Skeletal muscle tissue (tissue), 4 donors: ENCODE results near the gene MYO1A. TPM values are rescaled to one million over a fixed set of nuclear protein-coding genes. Genes with fewer than 3 reads are reported as not detected.
"Not testable (repeated sequence)": the region's sequence is repeated elsewhere in the genome, so short reads cannot be mapped to it uniquely, and the experiment has no call there.

Source experiments
- H3K27ac ChIP-seq: one replicate; pipeline ENCODE4 v1.7.0; 2013; ENCODE audit warnings: mild to moderate bottlenecking, low read depth, low read length, inconsistent platforms
- H3K27me3 ChIP-seq, 3 donors: one replicate each; pipeline ENCODE4 v1.7.0; 2013; ENCODE audit warnings: low read length in 3 of 3; ENCODE audit not compliant: control insufficient read depth in 3 of 3, insufficient read depth in 3 of 3
- H3K36me3 ChIP-seq, 3 donors: one replicate each; pipeline ENCODE4 v1.7.0; 2013; ENCODE audit warnings: low read length in 3 of 3; ENCODE audit not compliant: control insufficient read depth in 3 of 3, insufficient read depth in 3 of 3
- H3K4me1 ChIP-seq, 3 donors: one replicate each; pipeline ENCODE4 v1.7.0; 2013; ENCODE audit warnings: low read length in 3 of 3, mild to moderate bottlenecking in 3 of 3; ENCODE audit not compliant: control insufficient read depth in 3 of 3, insufficient read depth in 3 of 3
- H3K4me3 ChIP-seq, 3 donors: one replicate each; pipeline ENCODE4 v1.7.0; 2013; ENCODE audit warnings: low read length in 3 of 3
- H3K9ac ChIP-seq, 3 donors: one replicate each; pipeline ENCODE4 v1.7.0; 2013; ENCODE audit warnings: low read length in 3 of 3, mild to moderate bottlenecking in 3 of 3, moderate library complexity in 2 of 3, low read depth in 1 of 3
- H3K9me3 ChIP-seq, 3 donors: one replicate each; pipeline ENCODE4 v1.7.0; 2013; ENCODE audit warnings: low read length in 3 of 3; ENCODE audit not compliant: control insufficient read depth in 3 of 3
- total RNA-seq: library from RNA; depleted of rRNA; stranded (reverse); fragments of >200 nt; gene quantifications from one replicate; pipeline ENCODE4 v1.2.3, GENCODE V29; 2014
- donor health status: Osteomylitis.

The MYO1A gene
- total RNA-seq, 1 donor from 2014 or later: not detected

DNA sequence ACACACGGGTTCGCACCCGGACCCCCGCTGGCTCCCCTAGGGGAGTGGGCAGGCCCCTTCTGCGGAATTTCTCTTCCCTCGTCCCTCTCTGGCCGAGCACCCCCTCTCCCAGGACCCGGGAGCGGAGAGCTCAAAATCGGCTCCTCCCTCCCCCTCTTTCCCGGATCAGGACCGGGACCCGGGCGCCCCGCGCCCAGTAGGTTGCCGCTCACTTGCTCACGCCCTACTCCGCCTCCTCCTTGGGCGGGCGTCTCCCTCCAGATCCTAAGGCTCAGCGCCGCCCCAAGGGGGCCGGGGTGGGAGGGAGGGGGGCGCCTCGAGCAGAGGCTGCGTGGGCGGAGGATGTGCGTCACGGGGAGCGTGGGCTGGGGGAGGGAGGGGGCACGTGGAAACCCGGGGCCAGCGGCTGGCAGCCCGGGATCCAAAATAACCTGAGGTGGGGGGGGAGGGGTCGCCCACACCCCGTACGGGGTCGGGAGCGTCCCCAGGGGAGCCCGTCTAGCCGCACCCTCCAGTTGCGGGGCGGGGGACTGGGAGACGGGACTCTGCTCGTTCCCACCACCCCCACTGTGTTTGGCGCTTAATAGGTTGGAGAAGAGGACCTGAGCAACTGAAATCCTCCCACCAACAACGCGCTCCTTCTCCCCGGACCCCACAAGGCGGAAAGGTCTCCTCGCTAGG lies 37.2 kb upstream of the MYO1A start:
- Histone ChIP-seq H3K27ac (peak overlapping the region; percentile 97), H3K9ac (peak overlapping the region; percentile 86 to 92 (median 90)), H3K4me1 (peaks cover 27 to 37% (median 36%) of the 10 kb centered on the region in 3 donors), H3K9me3 (no peaks in the 10 kb centered on the region), H3K36me3 (peaks cover 4 to 10% (median 10%) of the 10 kb centered on the region in 3 donors), H3K4me3 (peak overlapping the region; percentile 81 to 86 (median 85)), H3K27me3 (no peaks in the 10 kb centered on the region)

DNA sequence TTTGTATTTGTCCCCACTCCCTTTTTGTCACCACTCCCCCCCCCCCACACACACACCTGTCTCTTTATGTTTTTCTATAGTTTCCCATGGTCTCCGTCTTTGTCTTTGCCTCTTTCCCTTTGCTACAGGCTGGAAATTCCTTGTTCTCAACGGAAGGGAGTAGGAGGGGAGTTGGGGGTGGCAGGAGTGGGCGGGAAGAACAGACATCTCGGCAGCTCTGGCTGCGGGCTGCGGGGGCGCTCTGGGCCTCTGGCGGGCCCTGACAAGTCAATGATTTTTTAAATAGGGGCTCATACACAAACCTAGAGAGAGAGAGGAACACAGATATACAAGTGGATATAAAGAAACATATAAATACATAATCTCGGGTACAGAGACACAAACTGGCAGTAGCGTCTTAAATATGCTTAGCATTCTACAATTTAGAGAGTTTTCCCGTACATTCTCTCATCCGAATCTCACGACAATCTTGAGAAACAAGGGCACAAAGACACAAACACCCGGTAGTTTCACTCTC lies 36.6 kb upstream of the MYO1A start:
- Histone ChIP-seq H3K36me3 (peaks cover under 1 to 6% (median 4%) of the 10 kb centered on the region in 3 donors), H3K4me1 (peaks cover 27 to 34% (median 32%) of the 10 kb centered on the region in 3 donors), H3K4me3 (peak overlapping the region; percentile 81 to 86 (median 85)), H3K9me3 (no peaks in the 10 kb centered on the region), H3K9ac (peak overlapping the region; percentile 86 to 92 (median 90)), H3K27me3 (no peaks in the 10 kb centered on the region), H3K27ac (peak overlapping the region; percentile 97)

DNA sequence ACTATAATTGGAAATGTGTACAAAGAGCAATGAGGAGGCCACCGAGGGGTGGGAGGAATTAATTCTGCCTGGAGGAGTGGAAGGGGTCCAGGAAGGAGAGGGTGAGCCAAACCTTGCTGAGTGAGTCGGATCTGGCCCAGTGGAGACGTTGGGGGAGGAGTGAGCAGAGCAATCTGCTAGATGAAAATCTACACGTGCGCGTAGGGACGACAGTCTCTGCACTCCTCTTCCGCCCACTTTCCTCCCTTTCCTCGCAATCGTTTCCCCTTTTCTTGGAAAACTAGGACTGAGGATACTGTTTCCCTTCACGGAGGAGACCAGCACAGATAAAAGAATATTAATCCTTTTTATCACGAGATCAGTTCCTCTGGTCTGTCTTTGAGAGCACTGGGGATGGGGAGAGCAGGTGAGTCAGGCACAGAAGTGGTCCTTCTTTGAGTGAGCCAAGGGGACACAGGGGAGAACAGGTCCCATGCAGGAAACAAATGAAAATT lies 36.1 kb upstream of the MYO1A start:
- Histone ChIP-seq H3K9me3 (no peaks in the 10 kb centered on the region), H3K27ac (peak overlapping the region; percentile 97), H3K4me1 (peaks cover 23 to 30% (median 28%) of the 10 kb centered on the region in 3 donors), H3K4me3 (peak overlapping the region; percentile 24 to 85 (median 32)), H3K36me3 (peaks cover 0 to 2% (median under 1%) of the 10 kb centered on the region in 3 donors), H3K9ac (peak overlapping the region; percentile 40 to 92 (median 90)), H3K27me3 (no peaks in the 10 kb centered on the region)

DNA sequence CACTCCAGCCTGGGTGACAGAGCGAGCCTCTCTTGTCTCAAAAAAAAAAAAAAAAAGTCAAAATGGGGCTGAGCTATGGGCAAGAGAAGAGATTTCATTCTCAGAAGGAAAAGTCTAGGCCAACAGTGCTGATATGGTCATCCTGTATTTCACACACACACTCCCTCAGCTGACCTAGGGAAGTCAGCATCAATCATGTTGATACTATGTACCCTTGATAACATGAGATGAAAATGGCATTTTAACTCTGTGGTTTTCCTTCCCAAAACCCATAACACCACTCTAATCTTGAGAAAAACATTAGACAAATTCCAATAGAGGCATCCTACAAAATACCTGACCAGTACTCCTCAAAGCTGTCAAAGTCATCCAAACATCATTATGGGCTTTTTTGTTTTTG lies 30.9 kb upstream of the MYO1A start:
- Histone ChIP-seq H3K27me3 (no peaks in the 10 kb centered on the region), H3K36me3 (no peaks in the 10 kb centered on the region), H3K4me1 (peaks cover 7 to 14% (median 14%) of the 10 kb centered on the region in 3 donors), H3K9me3 (no peaks in the 10 kb centered on the region), H3K4me3 (no peak overlapping the region), H3K27ac (no peak overlapping the region), H3K9ac (no peak overlapping the region)

DNA sequence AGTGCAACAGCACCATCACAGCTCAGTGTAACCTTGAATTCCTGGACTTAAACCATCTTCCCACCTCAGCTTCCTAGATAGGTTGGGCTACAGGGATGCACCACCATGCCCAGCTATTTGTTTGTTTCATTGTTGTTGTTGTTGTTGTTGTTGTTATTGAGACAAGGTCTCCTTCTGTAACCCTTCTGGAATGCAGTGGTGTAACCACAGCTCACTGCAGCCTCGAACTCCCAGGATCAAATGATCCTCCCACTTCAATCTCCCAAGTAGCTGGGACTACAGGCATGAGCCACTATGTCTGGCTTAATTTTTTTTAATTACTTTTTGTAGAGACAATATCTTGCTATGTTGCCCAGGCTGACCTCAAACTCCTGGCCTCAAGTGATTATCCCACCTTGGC lies 29.9 kb upstream of the MYO1A start:
- Histone ChIP-seq H3K27me3 (no peaks in the 10 kb centered on the region), H3K9me3 (no peaks in the 10 kb centered on the region), H3K9ac (peak overlapping the region in 1 of 3 donors; percentile 23), H3K4me3 (no peak overlapping the region), H3K27ac (peak overlapping the region; percentile 87), H3K4me1 (peaks cover 5 to 14% (median 12%) of the 10 kb centered on the region in 3 donors), H3K36me3 (no peaks in the 10 kb centered on the region)

DNA sequence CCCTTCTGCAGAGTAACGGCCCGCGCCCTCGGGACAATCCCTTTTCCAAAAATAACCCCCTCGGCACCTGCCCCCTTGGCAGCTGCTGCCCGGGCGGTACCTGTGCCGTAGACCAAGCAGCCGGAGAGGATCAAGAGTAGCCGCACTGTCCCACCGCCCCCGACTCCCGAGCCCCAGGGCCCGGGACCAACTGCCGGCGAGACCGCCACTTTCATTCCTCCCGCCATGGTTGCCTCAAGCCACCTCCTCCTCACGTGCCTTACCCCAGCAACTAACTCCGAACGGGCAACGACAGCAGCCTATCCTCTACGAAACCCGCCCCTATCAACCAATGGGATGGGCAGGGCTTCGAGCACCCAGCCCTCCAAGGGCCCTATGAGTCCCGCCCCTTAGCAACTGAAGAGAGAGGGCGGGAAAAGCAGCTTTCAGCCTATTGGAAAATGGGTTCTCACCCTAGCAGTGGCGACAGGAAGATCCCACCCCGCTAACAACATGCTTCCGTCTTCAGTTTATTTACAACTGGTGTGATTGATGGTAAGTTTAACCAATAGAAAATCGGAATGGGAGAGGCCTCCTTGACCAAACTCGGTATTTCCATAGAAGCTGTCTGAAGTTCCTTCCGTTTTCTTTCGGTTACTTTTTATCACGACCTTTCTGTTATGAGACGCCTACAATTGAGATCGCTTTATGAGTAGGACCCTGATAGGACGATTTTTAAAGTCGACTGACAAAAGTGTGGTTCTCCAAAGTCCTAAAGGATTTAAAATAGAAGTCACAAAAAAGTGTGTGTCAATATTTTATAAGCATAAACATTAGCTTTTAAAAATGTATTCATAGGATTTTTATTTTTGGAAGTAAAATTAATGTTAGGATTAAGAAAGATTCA lies 28.8 kb upstream of the MYO1A start, which contains the start of gene NEMP1:
Gene NEMP1, minus strand, starts transcription at position 273 of the 886 bp plus-strand sequence. Its CDS starts 46 bp downstream, at position 227.
- Histone ChIP-seq H3K36me3 (no peaks in the 10 kb centered on the region), H3K9ac (peak within 1 kb of the TSS; percentile 79 to 81 (median 79)), H3K4me1 (peaks cover 5 to 14% (median 12%) of the 10 kb centered on the region in 3 donors), H3K27ac (peak within 1 kb of the TSS; percentile 87), H3K9me3 (no peaks in the 10 kb centered on the region), H3K4me3 (peak within 1 kb of the TSS; percentile 78 to 85 (median 83)), H3K27me3 (no peaks in the 10 kb centered on the region)

DNA sequence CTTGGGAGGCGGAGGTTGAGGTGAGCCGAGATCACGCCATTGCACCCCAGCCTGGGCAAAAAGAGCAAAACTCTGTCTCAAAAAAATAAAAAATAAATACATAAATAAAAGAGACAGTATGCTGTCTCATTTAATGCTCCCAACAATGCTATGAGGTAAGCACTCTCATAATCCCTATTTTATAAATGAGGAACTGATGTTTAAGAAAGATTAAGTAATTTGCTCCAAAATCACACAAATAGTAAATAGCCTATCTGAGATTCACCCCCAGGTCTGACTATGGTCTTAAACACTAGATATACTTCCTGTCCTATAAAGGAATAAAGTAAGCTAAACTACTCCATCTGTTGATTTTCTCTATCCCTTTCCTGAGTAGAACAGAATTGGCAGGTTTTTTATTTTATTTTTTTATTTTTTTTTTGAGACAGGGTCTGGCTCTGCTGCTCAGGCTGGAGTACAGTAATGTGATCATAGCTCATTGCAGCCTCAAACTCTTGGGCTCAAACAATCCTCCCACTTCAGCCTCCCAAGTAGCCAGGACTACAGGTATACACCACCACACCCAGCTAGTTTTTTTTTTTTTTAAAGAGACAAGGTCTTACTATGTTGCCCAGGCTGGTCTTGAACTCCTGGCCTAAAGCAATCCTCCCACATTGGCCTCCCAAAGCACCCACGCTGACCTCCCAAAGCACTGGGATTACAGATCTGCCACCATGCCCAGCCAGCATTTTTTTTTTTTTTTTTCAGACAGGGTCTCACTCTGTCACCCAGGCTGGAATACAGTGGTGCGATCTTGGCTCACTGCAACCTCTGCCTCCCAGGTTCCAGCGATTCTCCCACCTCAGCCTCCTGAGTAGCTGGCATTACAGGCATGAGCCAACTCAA lies 23.9 kb upstream of the MYO1A start:
- Histone ChIP-seq H3K36me3 (peaks cover 0 to 16% (median 10%) of the 10 kb centered on the region in 3 donors), H3K4me1 (peaks cover 5 to 12% (median 9%) of the 10 kb centered on the region in 3 donors)
- not testable (repeated sequence) for H3K9me3 ChIP-seq, H3K4me3 ChIP-seq, H3K27me3 ChIP-seq, H3K27ac ChIP-seq, H3K9ac ChIP-seq

DNA sequence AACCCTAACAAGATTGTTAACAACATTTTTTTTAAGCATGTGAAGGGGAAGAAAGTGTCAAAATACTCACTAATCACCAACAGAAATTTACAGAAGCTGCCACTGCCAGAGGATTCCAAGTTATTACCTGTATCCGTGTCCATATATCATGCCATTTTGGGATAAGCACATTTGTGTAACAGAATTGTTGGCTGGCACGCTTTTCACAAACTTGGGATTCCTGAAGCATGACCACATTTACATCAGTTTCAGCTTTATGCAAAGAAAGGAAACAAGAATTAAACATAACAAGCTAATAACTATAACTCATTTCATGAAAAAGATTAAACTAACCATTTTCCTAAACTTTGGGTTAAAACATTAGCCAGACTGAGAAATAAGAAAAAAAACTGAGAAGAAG lies 22.7 kb upstream of the MYO1A start:
- H3K27ac ChIP-seq: no peak overlapping the region
- no peaks in the 10 kb centered on the region for H3K9me3 ChIP-seq
- no peak overlapping the region for H3K9ac ChIP-seq
- no peak overlapping the region for H3K4me3 ChIP-seq
- H3K4me1 ChIP-seq: peaks cover 0 to 6% (median 3%) of the 10 kb centered on the region in 3 donors
- peaks cover 0 to 16% (median 12%) of the 10 kb centered on the region in 3 donors for H3K36me3 ChIP-seq
- H3K27me3 ChIP-seq: no peaks in the 10 kb centered on the region

DNA sequence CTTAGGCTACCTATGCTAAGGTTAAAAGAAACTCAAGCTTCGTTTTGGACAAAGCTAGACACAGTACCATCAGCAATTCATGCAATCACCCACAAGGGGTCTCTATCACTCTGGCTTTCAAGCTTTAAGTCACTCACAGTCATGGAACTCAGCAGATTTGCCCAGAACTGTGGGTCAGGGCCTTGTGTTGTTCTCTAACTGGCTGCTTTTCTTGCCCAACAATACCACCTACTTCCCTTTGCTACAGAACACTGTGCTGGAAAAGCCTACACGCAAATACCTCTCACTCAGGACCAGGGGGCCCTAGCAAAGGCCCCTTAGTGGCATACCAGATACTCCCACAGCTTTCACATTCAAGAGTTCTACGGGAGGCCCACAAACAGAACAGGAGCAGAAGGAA lies 19.6 kb upstream of the MYO1A start:
- peak overlapping the region in 1 of 3 donors; percentile 45 for H3K9ac ChIP-seq
- peaks cover 0 to 5% (median 3%) of the 10 kb centered on the region in 3 donors for H3K4me1 ChIP-seq
- peaks cover 0 to 16% (median 12%) of the 10 kb centered on the region in 3 donors for H3K36me3 ChIP-seq
- no peak overlapping the region for H3K4me3 ChIP-seq
- H3K27me3 ChIP-seq: no peaks in the 10 kb centered on the region
- no peak overlapping the region for H3K27ac ChIP-seq
- no peaks in the 10 kb centered on the region for H3K9me3 ChIP-seq
